Testis (tissue), 2 donors: ENCODE measurements around the gene B3GALT6.

Source experiments
- CTCF ChIP-seq, 3 experiments: fragments of 450-650 bp in 2 of 3; fragments of 200-600 bp in 1 of 3; sonication (generic) in 1 of 3; IDR thresholded peaks; one replicate each; pipeline ENCODE4 v1.5.1; 2016 to 2019; ENCODE audit warnings: antibody characterized with exemption in 3 of 3, mild to moderate bottlenecking in 2 of 3, moderate library complexity in 1 of 3
- POLR2A ChIP-seq: fragments of 450-650 bp; IDR thresholded peaks from one replicate; pipeline ENCODE4 v1.6.1; 2017; ENCODE audit warnings: antibody characterized with exemption, mild to moderate bottlenecking, moderate library complexity

- no peak for TF ChIP-seq CTCF (IDR thresholded peaks at IDR 0.05)
- no peak for TF ChIP-seq POLR2A
Observed at GRCh38 chr1:1222575-1223225, 9.3 kb upstream of the B3GALT6 start.
